Left ventricle myocardium inferior (tissue), 1 donor: Measurements from ENCODE around the gene GRM8. TPM values are rescaled to one million over a fixed set of nuclear protein-coding genes. Genes with fewer than 3 reads are reported as not detected.

Experiments
- DNase-seq: peaks from one replicate; pipeline ENCODE4 v3.0.0-alpha.2; 2020
- H3K27ac ChIP-seq: fragments of 200-600 bp; replicated peaks from 2 replicates; pipeline ENCODE4 v1.8.0; 2021
- H3K27me3 ChIP-seq: fragments of 200-600 bp; 2 replicates; pipeline ENCODE4 v1.8.0; 2021; ENCODE audit warnings: low read depth
- H3K36me3 ChIP-seq: fragments of 200-600 bp; 2 replicates; pipeline ENCODE4 v1.8.0; 2021
- H3K4me1 ChIP-seq: fragments of 200-600 bp; 2 replicates; pipeline ENCODE4 v1.8.0; 2021
- H3K4me3 ChIP-seq: fragments of 200-600 bp; 2 replicates; pipeline ENCODE4 v1.8.0; 2021; ENCODE audit warnings: mild to moderate bottlenecking, moderate library complexity
- H3K9me3 ChIP-seq: fragments of 200-600 bp; replicated peaks from 2 replicates; pipeline ENCODE4 v1.8.0; 2021
- intact Hi-C: fragments of 100-400 bp; cut with micrococcal nuclease; formaldehyde crosslinking; loops from one replicate; pipeline ENCODE4 v1.11.0; 2022
- total RNA-seq: library from RNA; stranded (reverse); fragmentation: NEBNext Ultra II Directional; extraction: Animal tissue kit (Norgen Biotek cat#: 25700); gene quantifications from one replicate; pipeline ENCODE4 v1.2.1, GENCODE V29; 2021
- TF ChIP-seq, protein P1 (sequence below): fragments of 200-600 bp; IDR thresholded peaks from 2 replicates; pipeline ENCODE4 v1.8.0; 2021; ENCODE audit warnings: antibody characterized with exemption, mild to moderate bottlenecking, borderline replicate concordance
- donor health status: DM: no; HTN: yes; CAD: no; lungs with severe emphysema.

GRM8 gene
- total RNA-seq, 1 donor from 2014 or later: 0.69 TPM

DNA sequence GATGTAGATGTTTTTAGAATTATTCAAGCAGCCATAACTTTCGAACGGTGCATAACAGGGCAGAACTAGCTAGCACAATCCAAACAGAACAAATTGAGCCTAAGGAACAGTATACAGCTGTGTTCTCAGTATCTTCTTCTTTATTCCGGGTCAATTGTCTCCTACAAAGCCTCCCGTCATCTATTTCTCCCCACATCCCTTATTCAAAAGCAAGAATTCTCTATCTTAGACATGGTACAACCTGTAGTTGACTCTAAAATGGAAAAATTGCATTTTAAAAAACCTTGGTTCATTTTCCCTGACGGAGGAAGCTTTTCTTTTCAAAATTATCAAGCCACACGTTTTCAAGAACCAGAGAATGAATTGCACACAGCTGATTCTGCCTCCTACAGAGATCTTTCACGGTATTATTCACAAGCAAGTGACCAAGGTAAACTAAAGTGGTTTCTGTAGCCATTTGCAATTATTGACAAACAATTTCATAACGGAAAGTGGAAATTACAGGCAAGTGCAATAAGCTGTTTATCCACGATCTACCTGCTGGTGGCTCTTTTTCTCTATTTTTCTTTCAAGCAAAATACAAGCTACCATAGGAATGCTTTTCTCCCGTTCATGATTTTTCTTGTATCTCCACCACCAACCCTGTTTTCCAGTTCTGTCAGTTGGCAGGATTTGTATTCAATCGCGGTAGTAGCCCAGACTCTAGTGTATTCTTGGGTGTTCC lies 2.3 kb downstream of the GRM8 start:
- H3K27ac ChIP-seq: no peak overlapping the region
- TF ChIP-seq, protein P1, sequence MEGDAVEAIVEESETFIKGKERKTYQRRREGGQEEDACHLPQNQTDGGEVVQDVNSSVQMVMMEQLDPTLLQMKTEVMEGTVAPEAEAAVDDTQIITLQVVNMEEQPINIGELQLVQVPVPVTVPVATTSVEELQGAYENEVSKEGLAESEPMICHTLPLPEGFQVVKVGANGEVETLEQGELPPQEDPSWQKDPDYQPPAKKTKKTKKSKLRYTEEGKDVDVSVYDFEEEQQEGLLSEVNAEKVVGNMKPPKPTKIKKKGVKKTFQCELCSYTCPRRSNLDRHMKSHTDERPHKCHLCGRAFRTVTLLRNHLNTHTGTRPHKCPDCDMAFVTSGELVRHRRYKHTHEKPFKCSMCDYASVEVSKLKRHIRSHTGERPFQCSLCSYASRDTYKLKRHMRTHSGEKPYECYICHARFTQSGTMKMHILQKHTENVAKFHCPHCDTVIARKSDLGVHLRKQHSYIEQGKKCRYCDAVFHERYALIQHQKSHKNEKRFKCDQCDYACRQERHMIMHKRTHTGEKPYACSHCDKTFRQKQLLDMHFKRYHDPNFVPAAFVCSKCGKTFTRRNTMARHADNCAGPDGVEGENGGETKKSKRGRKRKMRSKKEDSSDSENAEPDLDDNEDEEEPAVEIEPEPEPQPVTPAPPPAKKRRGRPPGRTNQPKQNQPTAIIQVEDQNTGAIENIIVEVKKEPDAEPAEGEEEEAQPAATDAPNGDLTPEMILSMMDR: no peak
- H3K27me3 ChIP-seq: peaks cover 85% of the 10 kb centered on the region
- DNase-seq: no peak
- H3K4me3 ChIP-seq: peak overlapping the region; percentile 85
- peaks cover 36% of the 10 kb centered on the region for H3K4me1 ChIP-seq
- H3K9me3 ChIP-seq: no peaks in the 10 kb centered on the region
- intact Hi-C loops: no loop called here
- H3K36me3 ChIP-seq: no peaks in the 10 kb centered on the region

DNA sequence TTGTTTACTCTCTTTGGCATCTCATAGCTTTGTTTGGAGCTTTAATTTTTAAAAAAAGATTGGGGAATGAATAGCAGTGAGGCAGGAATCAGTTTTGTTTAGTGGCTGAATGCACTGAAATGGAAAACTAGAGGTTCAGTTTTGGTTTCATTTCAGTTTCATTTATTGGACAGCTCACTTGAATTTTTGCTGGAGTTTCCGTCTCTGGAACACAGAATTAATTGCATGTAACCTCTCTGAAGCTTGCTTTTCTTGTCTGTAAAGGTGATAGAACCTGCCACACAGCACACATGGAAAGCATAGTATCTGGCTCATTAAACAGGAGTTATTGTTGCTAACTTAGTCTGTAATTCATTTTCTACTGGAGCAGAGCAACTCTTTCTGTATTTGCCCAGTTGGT lies 7.1 kb downstream of the GRM8 start:
- TF ChIP-seq, protein P1: no peak
- Histone ChIP-seq H3K27me3 (peaks cover 76% of the 10 kb centered on the region), H3K4me1 (peaks cover 2% of the 10 kb centered on the region), H3K4me3 (no peak overlapping the region), H3K9me3 (no peaks in the 10 kb centered on the region), H3K27ac (no peak overlapping the region), H3K36me3 (no peaks in the 10 kb centered on the region)
- no peak for DNase-seq
- intact Hi-C loops: no loop called here

GRCh38 chr7:127245002-127245401 lies 7.7 kb downstream of the GRM8 start:
- H3K36me3 ChIP-seq: no peaks in the 10 kb centered on the region
- intact Hi-C loops: no loop called here
- peaks cover 75% of the 10 kb centered on the region for H3K27me3 ChIP-seq
- DNase-seq: no peak
- TF ChIP-seq, protein P1: no peak
- H3K4me3 ChIP-seq: no peak overlapping the region
- H3K27ac ChIP-seq: no peak overlapping the region
- no peaks in the 10 kb centered on the region for H3K9me3 ChIP-seq
- no peaks in the 10 kb centered on the region for H3K4me1 ChIP-seq

- Histone ChIP-seq H3K36me3 (no peaks in the 10 kb centered on the region), H3K27me3 (peaks cover 82% of the 10 kb centered on the region), H3K4me3 (no peak overlapping the region), H3K27ac (no peak overlapping the region), H3K9me3 (no peaks in the 10 kb centered on the region), H3K4me1 (no peaks in the 10 kb centered on the region)
- TF ChIP-seq, protein P1: no peak
- DNase-seq: no peak
- intact Hi-C loops: no loop called here
Observed at GRCh38 chr7:127239814-127240213, 12.9 kb downstream of the GRM8 start.

DNA sequence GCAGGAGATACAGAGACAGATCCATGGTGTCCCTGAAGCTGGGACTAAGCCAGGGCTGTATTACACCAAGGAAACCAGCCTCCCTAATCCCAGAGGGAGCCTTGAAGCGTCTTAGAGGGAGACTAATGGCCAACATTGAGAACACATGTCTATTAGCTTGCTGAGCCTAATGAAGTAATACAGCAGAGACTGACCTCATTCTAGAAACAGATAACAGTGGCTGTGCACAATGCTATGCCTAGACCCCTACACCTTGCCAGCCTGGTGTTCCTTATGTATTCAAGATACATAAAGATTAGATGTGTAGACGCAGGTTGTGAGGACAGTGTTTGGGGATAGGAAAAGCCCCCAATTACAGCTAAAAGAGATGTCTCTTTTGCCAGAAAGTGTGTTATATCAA lies 19.1 kb downstream of the GRM8 start:
- Histone ChIP-seq H3K27me3 (peaks cover 87% of the 10 kb centered on the region), H3K4me1 (no peaks in the 10 kb centered on the region), H3K36me3 (no peaks in the 10 kb centered on the region), H3K9me3 (no peaks in the 10 kb centered on the region), H3K4me3 (no peak overlapping the region), H3K27ac (no peak overlapping the region)
- intact Hi-C loops: no loop called here
- no peak for DNase-seq
- TF ChIP-seq, protein P1: no peak
